Stimulated activated naive B cell treated with anti-CD40 and anti-IgM and Interleukin-4, amounts not matched to agents 10 μg/mL and 1 μg/mL and 100 μg/mL, for 72 hours (primary cell): ENCODE results near the gene COL2A1.

Source experiments
- ATAC-seq, 2 donors: fragments of 150-1000 bp; cut with Tn5 transposase; replicated peaks; 2 replicates each; pipeline ENCODE4 v1.10.0; 2021; ENCODE audit warnings: moderate library complexity in 1 of 2
- DNase-seq: peaks from one replicate; pipeline ENCODE4 v3.0.0; 2021
- H3K27ac Mint-ChIP-seq: one replicate; pipeline ENCODE4 v1.8.0; 2022; ENCODE audit warnings: mild to moderate bottlenecking, mixed read lengths
- H3K27me3 Mint-ChIP-seq, 2 donors: one replicate each; pipeline ENCODE4 v1.8.0; 2022; ENCODE audit warnings: mixed read lengths in 2 of 2
- H3K36me3 Mint-ChIP-seq, 2 donors: one replicate each; pipeline ENCODE4 v1.8.0; 2022; ENCODE audit warnings: mixed read lengths in 2 of 2, mild to moderate bottlenecking in 1 of 2
- H3K4me1 Mint-ChIP-seq, 2 donors: one replicate each; pipeline ENCODE4 v1.8.0; 2022; ENCODE audit warnings: mixed read lengths in 2 of 2, mild to moderate bottlenecking in 1 of 2
- H3K4me3 Mint-ChIP-seq, 2 donors: one replicate each; pipeline ENCODE4 v1.8.0; 2022; ENCODE audit warnings: mild to moderate bottlenecking in 2 of 2, mixed read lengths in 2 of 2, moderate library complexity in 1 of 2
- H3K9me3 Mint-ChIP-seq, 2 donors: one replicate each; pipeline ENCODE4 v1.8.0; 2022; ENCODE audit warnings: mixed read lengths in 2 of 2, mild to moderate bottlenecking in 1 of 2

COL2A1 gene

GRCh38 chr12:47940773-47941474 is 63.4 kb downstream of the COL2A1 start:
- no peak overlapping the region for H3K4me3 Mint-ChIP-seq
- H3K36me3 Mint-ChIP-seq: no peaks in the 10 kb centered on the region
- H3K27me3 Mint-ChIP-seq: peaks cover 33 to 44% of the 10 kb centered on the region in 2 donors
- DNase-seq (no peak), ATAC-seq (no peak)
- no peak overlapping the region for H3K27ac Mint-ChIP-seq
- H3K4me1 Mint-ChIP-seq: peaks cover 13 to 16% of the 10 kb centered on the region in 2 donors
- H3K9me3 Mint-ChIP-seq: no peaks in the 10 kb centered on the region

GRCh38 chr12:47939009-47939601 is 65.2 kb downstream of the COL2A1 start:
- no peak overlapping the region for H3K4me3 Mint-ChIP-seq
- H3K27ac Mint-ChIP-seq: no peak overlapping the region
- no peaks in the 10 kb centered on the region for H3K36me3 Mint-ChIP-seq
- DNase-seq: no peak
- no peak for ATAC-seq
- H3K27me3 Mint-ChIP-seq: peaks cover 33 to 45% of the 10 kb centered on the region in 2 donors
- H3K9me3 Mint-ChIP-seq: no peaks in the 10 kb centered on the region
- H3K4me1 Mint-ChIP-seq: peaks cover 13 to 16% of the 10 kb centered on the region in 2 donors

GRCh38 chr12:47938594-47938993 is 65.7 kb downstream of the COL2A1 start:
- Mint-ChIP-seq H3K4me1 (peaks cover 13 to 16% of the 10 kb centered on the region in 2 donors), H3K4me3 (no peak overlapping the region), H3K9me3 (no peaks in the 10 kb centered on the region), H3K27ac (no peak overlapping the region), H3K36me3 (no peaks in the 10 kb centered on the region), H3K27me3 (peaks cover 31 to 40% of the 10 kb centered on the region in 2 donors)
- ATAC-seq (no peak), DNase-seq (no peak)

GRCh38 chr12:47938093-47938492 is 66.2 kb downstream of the COL2A1 start:
- no peak for ATAC-seq

GRCh38 chr12:47935184-47935583 is 69.1 kb downstream of the COL2A1 start:
- H3K4me1 Mint-ChIP-seq: no peaks in the 10 kb centered on the region
- H3K9me3 Mint-ChIP-seq: no peaks in the 10 kb centered on the region
- H3K36me3 Mint-ChIP-seq: no peaks in the 10 kb centered on the region
- H3K27me3 Mint-ChIP-seq: peaks cover 11 to 27% of the 10 kb centered on the region in 2 donors
- no peak for DNase-seq
- no peak overlapping the region for H3K27ac Mint-ChIP-seq
- no peak for ATAC-seq
- H3K4me3 Mint-ChIP-seq: no peak overlapping the region

More at GRCh38 chr12:47938093-47938492, 66.2 kb downstream of the COL2A1 start:
- DNase-seq: no peak
- Mint-ChIP-seq H3K4me3 (no peak overlapping the region), H3K36me3 (no peaks in the 10 kb centered on the region), H3K9me3 (no peaks in the 10 kb centered on the region), H3K27ac (no peak overlapping the region), H3K4me1 (peaks cover 13 to 16% of the 10 kb centered on the region in 2 donors), H3K27me3 (peaks cover 26 to 35% of the 10 kb centered on the region in 2 donors)

GRCh38 chr12:47931187-47931586 is 73.1 kb downstream of the COL2A1 start:
- ATAC-seq: no peak
- H3K4me1 Mint-ChIP-seq: no peaks in the 10 kb centered on the region
- H3K27me3 Mint-ChIP-seq: peaks cover 12 to 20% of the 10 kb centered on the region in 2 donors
- H3K27ac Mint-ChIP-seq: no peak overlapping the region
- H3K9me3 Mint-ChIP-seq: no peaks in the 10 kb centered on the region
- no peaks in the 10 kb centered on the region for H3K36me3 Mint-ChIP-seq
- DNase-seq: no peak
- H3K4me3 Mint-ChIP-seq: no peak overlapping the region

GRCh38 chr12:47930634-47931033 is 73.6 kb downstream of the COL2A1 start:
- peaks cover 12 to 16% of the 10 kb centered on the region in 2 donors for H3K27me3 Mint-ChIP-seq
- no peaks in the 10 kb centered on the region for H3K4me1 Mint-ChIP-seq
- no peaks in the 10 kb centered on the region for H3K9me3 Mint-ChIP-seq
- H3K36me3 Mint-ChIP-seq: no peaks in the 10 kb centered on the region
- no peak for DNase-seq
- H3K4me3 Mint-ChIP-seq: no peak overlapping the region
- no peak overlapping the region for H3K27ac Mint-ChIP-seq
- no peak for ATAC-seq

- no peak for DNase-seq
- Mint-ChIP-seq H3K4me3 (no peak overlapping the region), H3K27ac (no peak overlapping the region), H3K9me3 (no peaks in the 10 kb centered on the region), H3K27me3 (peaks cover 27 to 30% of the 10 kb centered on the region in 2 donors), H3K36me3 (no peaks in the 10 kb centered on the region), H3K4me1 (no peaks in the 10 kb centered on the region)
- ATAC-seq: no peak
These were observed 76.9 kb downstream of the COL2A1 start for GRCh38 chr12:47927346-47927745.
